GM21825 (cell line): Measurements from ENCODE around the gene ADAMTS9.

Experiments
- ATAC-seq: cut with Tn5 transposase; IDR thresholded peaks from one replicate; pipeline ENCODE4 v1.9.1; 2021; ENCODE audit warnings: mild to moderate bottlenecking, moderate library complexity; ENCODE audit not compliant: unreplicated experiment

Gene ADAMTS9

GRCh38 chr3:64578062-64578770 is 109.6 kb downstream of the ADAMTS9 start:
- ATAC-seq: no peak

GRCh38 chr3:64576211-64576775 is 111.5 kb downstream of the ADAMTS9 start:
- ATAC-seq: no peak

- ATAC-seq: peak; percentile 54
Observed at GRCh38 chr3:64575211-64575844, 112.5 kb downstream of the ADAMTS9 start.

- ATAC-seq: no peak
Observed at GRCh38 chr3:64574194-64574593, 113.6 kb downstream of the ADAMTS9 start.

GRCh38 chr3:64571982-64572381 is 115.8 kb downstream of the ADAMTS9 start:
- no peak for ATAC-seq

- no peak for ATAC-seq
Observed at GRCh38 chr3:64568895-64569517, 118.8 kb downstream of the ADAMTS9 start.

- ATAC-seq: no peak
Observed at GRCh38 chr3:64566859-64567258, 120.9 kb downstream of the ADAMTS9 start.

- ATAC-seq: no peak
Observed at GRCh38 chr3:64563751-64564150, 124.0 kb downstream of the ADAMTS9 start.

GRCh38 chr3:64561868-64562267 is 125.9 kb downstream of the ADAMTS9 start:
- no peak for ATAC-seq

GRCh38 chr3:64561325-64561843 is 126.4 kb downstream of the ADAMTS9 start:
- ATAC-seq: no peak

- ATAC-seq: no peak
Observed at GRCh38 chr3:64560791-64561190, 127.0 kb downstream of the ADAMTS9 start.

GRCh38 chr3:64559588-64559987 is 128.2 kb downstream of the ADAMTS9 start:
- no peak for ATAC-seq

- ATAC-seq: no peak
Observed at GRCh38 chr3:64556046-64556445, 131.8 kb downstream of the ADAMTS9 start.

GRCh38 chr3:64555351-64555750 is 132.4 kb downstream of the ADAMTS9 start:
- ATAC-seq: no peak

GRCh38 chr3:64554096-64554920 is 133.5 kb downstream of the ADAMTS9 start:
- no peak for ATAC-seq

GRCh38 chr3:64552966-64553365 is 134.8 kb downstream of the ADAMTS9 start:
- ATAC-seq: no peak

- no peak for ATAC-seq
Observed at GRCh38 chr3:64552160-64552559, 135.6 kb downstream of the ADAMTS9 start.

- ATAC-seq: no peak
Observed at GRCh38 chr3:64551697-64552096, 136.1 kb downstream of the ADAMTS9 start.

GRCh38 chr3:64550745-64551144 is 137.1 kb downstream of the ADAMTS9 start:
- ATAC-seq: no peak

GRCh38 chr3:64549869-64550268 is 137.9 kb downstream of the ADAMTS9 start:
- ATAC-seq: no peak
